Kidney epithelial cell (primary cell): ENCODE data around the gene OSBPL5. TPM values are rescaled to one million over a fixed set of nuclear protein-coding genes. Genes with fewer than 3 reads are reported as not detected.

ENCODE experiments used
- DNase-seq: peaks from one replicate; pipeline ENCODE4 v3.0.0-alpha.2; 2010; ENCODE audit warnings: low read depth
- H3K27me3 ChIP-seq: 2 replicates; pipeline ENCODE4 v1.6.0; 2011; ENCODE audit warnings: low read length; ENCODE audit not compliant: control insufficient read depth, insufficient read depth
- H3K36me3 ChIP-seq: 2 replicates; pipeline ENCODE4 v1.5.1; 2011; ENCODE audit warnings: low read length; ENCODE audit not compliant: control insufficient read depth, insufficient read depth
- H3K4me3 ChIP-seq: 2 replicates; pipeline ENCODE4 v1.5.1; 2011; ENCODE audit warnings: low read depth, mild to moderate bottlenecking, control low read depth, low read length
- total RNA-seq: library from RNA; depleted of rRNA; stranded (reverse); fragments of >200 nt; gene quantifications from 2 replicates; pipeline ENCODE4 v1.2.3, GENCODE V29; 2015
- TF ChIP-seq, protein P1 (sequence below): IDR thresholded peaks from 2 replicates; pipeline ENCODE4 v1.5.1; 2011; ENCODE audit warnings: mild to moderate bottlenecking, moderate library complexity, low read length, control low read depth, inconsistent platforms; ENCODE audit not compliant: insufficient read depth, poor library complexity, severe bottlenecking

The OSBPL5 gene, protein sequence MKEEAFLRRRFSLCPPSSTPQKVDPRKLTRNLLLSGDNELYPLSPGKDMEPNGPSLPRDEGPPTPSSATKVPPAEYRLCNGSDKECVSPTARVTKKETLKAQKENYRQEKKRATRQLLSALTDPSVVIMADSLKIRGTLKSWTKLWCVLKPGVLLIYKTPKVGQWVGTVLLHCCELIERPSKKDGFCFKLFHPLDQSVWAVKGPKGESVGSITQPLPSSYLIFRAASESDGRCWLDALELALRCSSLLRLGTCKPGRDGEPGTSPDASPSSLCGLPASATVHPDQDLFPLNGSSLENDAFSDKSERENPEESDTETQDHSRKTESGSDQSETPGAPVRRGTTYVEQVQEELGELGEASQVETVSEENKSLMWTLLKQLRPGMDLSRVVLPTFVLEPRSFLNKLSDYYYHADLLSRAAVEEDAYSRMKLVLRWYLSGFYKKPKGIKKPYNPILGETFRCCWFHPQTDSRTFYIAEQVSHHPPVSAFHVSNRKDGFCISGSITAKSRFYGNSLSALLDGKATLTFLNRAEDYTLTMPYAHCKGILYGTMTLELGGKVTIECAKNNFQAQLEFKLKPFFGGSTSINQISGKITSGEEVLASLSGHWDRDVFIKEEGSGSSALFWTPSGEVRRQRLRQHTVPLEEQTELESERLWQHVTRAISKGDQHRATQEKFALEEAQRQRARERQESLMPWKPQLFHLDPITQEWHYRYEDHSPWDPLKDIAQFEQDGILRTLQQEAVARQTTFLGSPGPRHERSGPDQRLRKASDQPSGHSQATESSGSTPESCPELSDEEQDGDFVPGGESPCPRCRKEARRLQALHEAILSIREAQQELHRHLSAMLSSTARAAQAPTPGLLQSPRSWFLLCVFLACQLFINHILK
- total RNA-seq, result 9.2 and 10.2 TPM in 2 replicates

DNA sequence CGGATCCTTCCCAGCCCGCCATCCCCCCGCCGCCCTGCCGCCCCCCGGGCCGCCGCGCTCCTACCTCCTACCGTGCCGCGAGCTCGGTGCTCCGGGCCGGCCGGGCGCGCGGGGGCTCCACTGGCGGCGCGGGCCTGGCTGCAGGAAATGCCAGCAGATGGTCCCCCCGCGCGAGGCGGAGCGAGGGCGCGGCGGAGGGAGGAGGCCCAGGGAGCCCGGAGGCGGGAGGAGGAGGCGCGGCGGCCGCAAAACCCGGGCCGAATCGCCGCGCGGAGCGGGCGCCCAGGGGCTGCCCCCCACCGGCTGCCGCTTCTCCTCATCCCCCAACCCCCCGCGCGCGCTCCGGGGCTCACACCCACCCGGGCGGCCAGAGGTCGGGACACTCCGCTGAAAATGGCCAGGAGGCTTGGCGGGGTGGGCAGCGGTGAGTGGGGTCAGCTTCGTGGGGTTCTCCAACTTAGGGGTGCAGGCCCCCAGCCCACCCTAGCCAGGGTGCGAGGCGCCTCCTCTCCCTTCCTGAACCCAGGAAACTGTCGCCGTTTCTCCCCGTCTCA is at the start of gene OSBPL5:
Gene OSBPL5, minus strand, starts transcription at position 159 of the 554 bp plus-strand sequence. CDS start 36,162 bp downstream, outside the sequence.
- Histone ChIP-seq H3K27me3 (peaks cover 17% of the 10 kb centered on the region), H3K36me3 (no peaks in the 10 kb centered on the region), H3K4me3 (peak within 1 kb of the TSS; percentile 72)
- no peak for DNase-seq
- TF ChIP-seq, protein P1, sequence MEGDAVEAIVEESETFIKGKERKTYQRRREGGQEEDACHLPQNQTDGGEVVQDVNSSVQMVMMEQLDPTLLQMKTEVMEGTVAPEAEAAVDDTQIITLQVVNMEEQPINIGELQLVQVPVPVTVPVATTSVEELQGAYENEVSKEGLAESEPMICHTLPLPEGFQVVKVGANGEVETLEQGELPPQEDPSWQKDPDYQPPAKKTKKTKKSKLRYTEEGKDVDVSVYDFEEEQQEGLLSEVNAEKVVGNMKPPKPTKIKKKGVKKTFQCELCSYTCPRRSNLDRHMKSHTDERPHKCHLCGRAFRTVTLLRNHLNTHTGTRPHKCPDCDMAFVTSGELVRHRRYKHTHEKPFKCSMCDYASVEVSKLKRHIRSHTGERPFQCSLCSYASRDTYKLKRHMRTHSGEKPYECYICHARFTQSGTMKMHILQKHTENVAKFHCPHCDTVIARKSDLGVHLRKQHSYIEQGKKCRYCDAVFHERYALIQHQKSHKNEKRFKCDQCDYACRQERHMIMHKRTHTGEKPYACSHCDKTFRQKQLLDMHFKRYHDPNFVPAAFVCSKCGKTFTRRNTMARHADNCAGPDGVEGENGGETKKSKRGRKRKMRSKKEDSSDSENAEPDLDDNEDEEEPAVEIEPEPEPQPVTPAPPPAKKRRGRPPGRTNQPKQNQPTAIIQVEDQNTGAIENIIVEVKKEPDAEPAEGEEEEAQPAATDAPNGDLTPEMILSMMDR, result no peak

DNA sequence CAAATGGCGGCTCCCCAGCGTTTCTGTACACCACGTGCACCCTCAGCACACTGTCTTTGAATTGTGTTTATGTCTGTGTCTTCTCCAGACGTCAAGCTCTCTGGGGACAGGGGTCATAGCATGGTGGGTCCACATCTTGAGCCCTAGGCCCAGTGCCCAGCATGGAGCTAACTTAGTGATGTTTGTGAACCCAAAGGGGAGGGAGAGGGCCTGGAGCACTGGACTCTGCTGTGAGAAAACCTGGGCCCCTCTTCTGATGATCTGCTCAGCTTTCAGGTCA is 49.2 kb upstream of the OSBPL5 start:
- DNase-seq, result no peak
- TF ChIP-seq, protein P1, result no peak
- Histone ChIP-seq H3K36me3 (no peaks in the 10 kb centered on the region), H3K4me3 (no peak overlapping the region), H3K27me3 (peaks cover 16% of the 10 kb centered on the region)

DNA sequence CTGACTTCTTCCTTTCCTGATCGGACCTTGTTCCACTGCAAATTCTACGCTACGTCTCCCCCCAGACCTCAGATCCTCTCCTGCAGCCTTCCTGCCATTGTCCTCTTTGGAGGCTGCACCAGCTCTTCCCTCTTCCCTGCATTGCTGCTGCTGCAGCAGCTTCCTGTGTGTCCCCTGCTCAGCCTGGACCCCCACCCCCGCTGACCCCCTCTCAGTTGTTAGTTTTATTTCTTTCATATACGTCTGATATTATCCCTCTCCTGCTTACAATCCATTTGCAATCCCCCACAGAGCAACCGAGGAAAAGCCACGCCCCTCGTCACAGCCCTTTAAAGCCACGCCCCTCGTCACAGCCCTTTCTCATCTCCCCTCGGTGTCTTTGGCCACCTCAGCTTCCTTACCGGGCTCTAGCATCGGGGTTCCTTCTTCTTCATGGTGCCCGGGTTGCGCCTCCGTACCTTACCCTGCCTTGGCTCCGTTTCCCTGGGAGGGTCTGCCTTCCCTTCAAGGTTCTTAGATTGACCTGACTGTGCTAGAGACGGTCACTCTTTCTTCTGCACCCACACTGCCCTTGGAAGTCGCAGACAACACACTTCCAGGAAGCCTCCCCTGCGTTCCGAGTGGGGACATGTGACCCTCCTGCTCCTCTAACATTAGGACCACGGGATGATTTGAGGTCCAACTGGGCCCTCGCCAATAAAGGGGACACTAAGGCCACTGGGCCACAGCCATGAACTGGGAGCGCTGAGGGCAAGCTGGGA is 48.7 kb upstream of the OSBPL5 start:
- Histone ChIP-seq H3K4me3 (no peak overlapping the region), H3K27me3 (peaks cover 13% of the 10 kb centered on the region), H3K36me3 (no peaks in the 10 kb centered on the region)
- no peak for DNase-seq
- TF ChIP-seq, protein P1, result no peak

DNA sequence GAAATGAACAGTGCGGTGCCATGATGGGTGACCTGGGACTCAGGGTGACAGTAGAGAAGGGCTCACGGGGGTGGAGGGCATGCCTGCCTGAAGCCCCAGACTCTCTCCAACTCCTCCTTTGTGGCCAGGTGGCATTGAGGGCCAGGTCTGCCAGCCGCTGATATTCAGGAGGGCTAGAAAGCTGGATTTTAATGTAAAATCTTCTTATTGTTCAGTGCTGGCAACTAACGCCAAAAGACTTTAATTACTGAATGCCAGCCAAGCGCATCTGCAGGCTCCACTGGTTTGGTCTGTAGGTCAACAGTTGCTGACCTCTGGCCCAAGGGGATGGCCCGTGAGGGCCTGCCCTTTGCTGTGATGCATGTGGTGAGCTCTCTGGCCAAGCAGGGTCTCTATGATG is 43.2 kb upstream of the OSBPL5 start:
- DNase-seq, result no peak
- H3K36me3 ChIP-seq, result no peaks in the 10 kb centered on the region
- no peak overlapping the region for H3K4me3 ChIP-seq
- H3K27me3 ChIP-seq, result peaks cover 28% of the 10 kb centered on the region
- TF ChIP-seq, protein P1, result no peak

DNA sequence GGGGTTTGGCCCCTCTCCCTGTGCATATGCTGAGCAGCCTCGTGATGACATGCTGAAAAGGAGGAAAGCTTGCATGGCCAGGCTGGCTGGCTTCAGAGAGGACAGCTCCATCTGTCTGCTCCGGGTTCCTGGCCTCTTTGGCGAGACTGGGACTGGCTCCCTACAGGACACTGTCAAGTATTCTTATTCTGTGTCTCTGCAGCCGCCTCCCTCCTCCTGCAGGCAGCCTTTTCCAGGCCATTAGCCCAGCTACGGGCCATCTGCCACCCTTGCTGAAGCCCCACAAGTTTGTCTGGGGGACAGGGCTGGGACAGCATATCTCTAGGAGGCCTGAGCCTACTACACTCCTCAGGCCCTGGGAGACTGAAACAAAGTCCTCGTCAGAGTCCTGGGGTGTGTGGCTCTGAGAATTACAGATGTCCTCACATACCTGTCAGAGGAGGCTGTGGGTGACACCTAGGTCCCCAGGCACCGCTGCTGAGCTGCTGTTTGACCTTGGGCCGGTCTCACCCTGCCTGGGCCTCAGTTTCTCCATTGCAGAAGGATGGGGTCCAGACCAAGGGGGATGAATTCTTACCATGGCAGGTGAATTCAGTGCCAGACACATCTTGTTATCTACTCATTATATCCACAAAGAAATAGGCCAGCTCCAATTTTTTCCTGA is 42.5 kb upstream of the OSBPL5 start:
- no peak overlapping the region for H3K4me3 ChIP-seq
- H3K36me3 ChIP-seq, result no peaks in the 10 kb centered on the region
- peaks cover 34% of the 10 kb centered on the region for H3K27me3 ChIP-seq
- TF ChIP-seq, protein P1, result no peak
- no peak for DNase-seq
